RWPE2 (cell line): ENCODE measurements around the gene E2F4.

ENCODE experiments used
- ATAC-seq: fragments of 200-7000 bp; cut with Tn5 transposase; 3 replicates; pipeline ENCODE4 v1.9.1; 2021; ENCODE audit warnings: low read depth
- DNase-seq: peaks from one replicate; pipeline ENCODE4 v3.0.0-alpha.2; 2020; ENCODE audit warnings: low spot score
- H3K27ac ChIP-seq: fragments of 450-650 bp; 2 replicates; pipeline ENCODE4 v1.5.1; 2017; ENCODE audit warnings: mild to moderate bottlenecking; ENCODE audit not compliant: poor library complexity, severe bottlenecking
- H3K27me3 ChIP-seq: fragments of 250-450 bp; sonication (Bioruptor Pico); 2 replicates; pipeline ENCODE4 v1.5.1; 2021; ENCODE audit warnings: mild to moderate bottlenecking, moderate library complexity; ENCODE audit not compliant: insufficient read depth, poor library complexity, severe bottlenecking
- H3K36me3 ChIP-seq: fragments of 250-450 bp; sonication (Bioruptor Pico); 2 replicates; pipeline ENCODE4 v1.5.1; 2020; ENCODE audit warnings: low read depth, mild to moderate bottlenecking, moderate library complexity
- H3K4me1 ChIP-seq: fragments of 250-450 bp; sonication (Bioruptor Pico); 2 replicates; pipeline ENCODE4 v1.5.1; 2021; ENCODE audit warnings: mild to moderate bottlenecking, moderate library complexity; ENCODE audit not compliant: insufficient read depth, poor library complexity, severe bottlenecking
- H3K4me3 ChIP-seq: fragments of 250-450 bp; sonication (Bioruptor Pico); 2 replicates; pipeline ENCODE4 v1.5.1; 2021; ENCODE audit warnings: mild to moderate bottlenecking, moderate library complexity; ENCODE audit not compliant: severe bottlenecking
- H3K9me3 ChIP-seq: fragments of 250-450 bp; sonication (Bioruptor Pico); 2 replicates; pipeline ENCODE4 v1.5.1; 2021; ENCODE audit warnings: mild to moderate bottlenecking, moderate library complexity; ENCODE audit not compliant: severe bottlenecking
- TF ChIP-seq, protein P1 (sequence below): fragments of 450-650 bp; IDR thresholded peaks from one replicate; pipeline ENCODE4 v1.5.1; 2017; ENCODE audit warnings: mild to moderate bottlenecking, moderate library complexity; ENCODE audit not compliant: poor library complexity, severe bottlenecking

Gene E2F4

DNA sequence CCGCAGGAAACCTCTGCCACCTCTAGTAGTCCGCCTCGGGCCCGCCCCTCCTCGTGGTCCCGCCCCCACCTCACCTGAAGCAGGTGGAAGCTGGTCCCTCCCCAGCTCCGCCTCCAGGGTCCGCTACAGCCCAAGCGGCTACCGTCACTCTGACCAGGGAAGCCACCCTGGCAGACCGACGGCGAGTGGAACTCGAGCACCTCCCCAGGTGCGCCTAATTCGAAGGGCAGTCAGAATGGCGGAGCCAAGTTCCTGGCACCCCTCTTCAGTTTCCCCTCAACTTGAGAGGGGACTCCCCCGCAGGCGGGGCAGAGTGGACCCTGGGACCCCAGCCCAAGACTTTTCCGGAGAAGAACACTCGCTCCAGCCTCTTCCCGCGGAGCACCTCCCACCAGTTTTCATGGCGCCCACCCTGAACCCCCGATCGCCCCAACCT, 54.8 kb downstream of the E2F4 start:
- Histone ChIP-seq H3K27ac (peak overlapping the region; percentile 92), H3K4me1 (peaks cover 47% of the 10 kb centered on the region), H3K4me3 (peak overlapping the region; percentile 56), H3K9me3 (no peaks in the 10 kb centered on the region), H3K36me3 (peaks cover 8% of the 10 kb centered on the region; the same call in 1 of the 2 replicates), H3K27me3 (no peaks in the 10 kb centered on the region)
- ATAC-seq = peak; percentile 58
- TF ChIP-seq, protein P1, sequence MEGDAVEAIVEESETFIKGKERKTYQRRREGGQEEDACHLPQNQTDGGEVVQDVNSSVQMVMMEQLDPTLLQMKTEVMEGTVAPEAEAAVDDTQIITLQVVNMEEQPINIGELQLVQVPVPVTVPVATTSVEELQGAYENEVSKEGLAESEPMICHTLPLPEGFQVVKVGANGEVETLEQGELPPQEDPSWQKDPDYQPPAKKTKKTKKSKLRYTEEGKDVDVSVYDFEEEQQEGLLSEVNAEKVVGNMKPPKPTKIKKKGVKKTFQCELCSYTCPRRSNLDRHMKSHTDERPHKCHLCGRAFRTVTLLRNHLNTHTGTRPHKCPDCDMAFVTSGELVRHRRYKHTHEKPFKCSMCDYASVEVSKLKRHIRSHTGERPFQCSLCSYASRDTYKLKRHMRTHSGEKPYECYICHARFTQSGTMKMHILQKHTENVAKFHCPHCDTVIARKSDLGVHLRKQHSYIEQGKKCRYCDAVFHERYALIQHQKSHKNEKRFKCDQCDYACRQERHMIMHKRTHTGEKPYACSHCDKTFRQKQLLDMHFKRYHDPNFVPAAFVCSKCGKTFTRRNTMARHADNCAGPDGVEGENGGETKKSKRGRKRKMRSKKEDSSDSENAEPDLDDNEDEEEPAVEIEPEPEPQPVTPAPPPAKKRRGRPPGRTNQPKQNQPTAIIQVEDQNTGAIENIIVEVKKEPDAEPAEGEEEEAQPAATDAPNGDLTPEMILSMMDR = peak; percentile 7
- peak; percentile 98 for DNase-seq

DNA sequence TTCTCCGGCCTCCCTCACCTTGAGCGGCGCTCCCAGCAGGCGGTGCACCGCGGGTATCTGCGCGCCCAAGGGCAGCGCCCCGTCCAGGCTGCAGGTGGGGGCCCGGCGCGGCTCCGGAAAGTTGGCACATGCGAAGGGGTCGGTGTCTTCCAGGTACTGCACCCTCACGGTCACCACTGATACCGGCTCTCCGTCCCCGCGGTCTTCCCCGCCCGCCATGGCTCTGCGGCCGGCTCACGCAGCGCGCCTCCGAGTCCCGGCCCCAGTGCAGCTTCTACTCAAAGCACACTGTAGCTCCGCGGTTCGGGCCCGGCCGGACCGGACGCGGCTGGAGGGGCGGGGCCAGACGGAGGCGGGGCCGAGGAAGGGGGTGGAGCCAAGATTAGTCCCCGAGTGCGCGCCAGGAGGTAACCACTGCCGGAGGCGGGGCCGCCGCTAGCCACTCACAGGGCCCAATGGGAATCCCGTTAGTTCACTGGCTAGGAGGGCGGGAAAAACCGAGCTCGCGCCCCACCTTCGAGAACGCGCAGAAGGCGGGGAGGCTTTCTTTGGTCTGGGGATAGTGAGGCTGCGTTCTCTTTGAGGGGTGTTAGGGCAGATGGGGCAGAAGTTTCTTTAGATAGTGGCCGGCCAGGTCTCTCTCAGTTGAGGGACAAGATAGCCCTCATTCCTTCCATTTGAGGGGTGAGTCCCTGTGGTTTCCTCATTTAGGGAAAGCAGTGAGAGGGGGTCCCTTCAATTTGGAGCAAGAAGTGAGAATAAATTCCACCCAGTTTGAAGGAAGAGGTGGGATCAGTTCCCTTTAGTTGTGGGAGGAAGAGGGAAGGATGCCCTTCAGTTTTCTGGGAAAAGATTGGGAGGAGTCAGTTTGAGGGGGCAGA, 55.5 kb downstream of the E2F4 start, which contains the start of gene FHOD1:
Gene FHOD1 (minus strand): TSS at position 290 of the 881 bp plus-strand sequence. CDS start 71 bp downstream, at position 219.
- Histone ChIP-seq H3K27ac (peak within 1 kb of the TSS; percentile 92), H3K9me3 (no peaks in the 10 kb centered on the region), H3K36me3 (peaks cover 3% of the 10 kb centered on the region; the same call in 1 of the 2 replicates), H3K27me3 (no peaks in the 10 kb centered on the region), H3K4me1 (peaks cover 40% of the 10 kb centered on the region), H3K4me3 (peak within 1 kb of the TSS; percentile 56)
- peak; percentile 99 for DNase-seq
- TF ChIP-seq, protein P1 = no peak
- peak; percentile 58 for ATAC-seq

DNA sequence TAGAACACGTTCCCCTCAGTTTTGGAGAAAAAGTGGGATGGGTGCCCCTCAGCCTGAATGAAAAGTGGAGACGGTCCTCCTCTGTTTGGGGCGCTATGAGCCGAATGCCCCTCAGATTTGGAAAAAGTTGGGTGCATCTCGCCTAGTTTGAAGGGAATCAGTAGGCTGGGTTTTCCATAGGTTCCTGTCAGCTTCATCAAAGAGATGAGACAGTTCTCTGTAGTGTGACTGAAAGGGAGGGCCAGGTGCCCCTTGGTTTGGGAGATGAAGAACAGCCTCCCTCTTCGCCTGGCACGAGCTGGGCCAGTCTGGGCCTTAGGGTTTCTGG, 56.1 kb downstream of the E2F4 start:
- H3K9me3 ChIP-seq = no peaks in the 10 kb centered on the region
- H3K4me1 ChIP-seq = peaks cover 34% of the 10 kb centered on the region
- H3K27ac ChIP-seq = peak overlapping the region; percentile 92

More for the DNA sequence above, 56.1 kb downstream of the E2F4 start:
- H3K36me3 ChIP-seq = peaks cover 3% of the 10 kb centered on the region; the same call in 1 of the 2 replicates
- TF ChIP-seq, protein P1 = no peak
- no peak for DNase-seq
- no peaks in the 10 kb centered on the region for H3K27me3 ChIP-seq
- peak overlapping the region; percentile 56 for H3K4me3 ChIP-seq
- no peak for ATAC-seq
